H9 (cell line): ENCODE measurements around the gene DNAAF5. TPM values are rescaled to one million over a fixed set of nuclear protein-coding genes. Genes with fewer than 3 reads are reported as not detected.

ENCODE experiments used
- DNase-seq: peaks from one replicate; pipeline ENCODE4 v3.0.0-alpha.2; 2017
- H2AFZ ChIP-seq: one replicate; pipeline ENCODE4 v1.6.1; 2013; ENCODE audit warnings: mild to moderate bottlenecking, low read length, control low read depth, moderate library complexity
- H2AK5ac ChIP-seq: 2 replicates; pipeline ENCODE4 v1.6.1; 2013; ENCODE audit warnings: low read length, control low read depth, mixed read lengths; ENCODE audit not compliant: insufficient read length
- H2BK120ac ChIP-seq: one replicate; pipeline ENCODE4 v1.6.1; 2013; ENCODE audit warnings: low read depth, mild to moderate bottlenecking, low read length, control low read depth, inconsistent platforms; ENCODE audit not compliant: poor library complexity, severe bottlenecking
- H2BK12ac ChIP-seq: 2 replicates; pipeline ENCODE4 v1.6.1; 2013; ENCODE audit warnings: low read length, control low read depth, mixed read lengths, low read depth; ENCODE audit not compliant: insufficient read length
- H2BK15ac ChIP-seq: 2 replicates; pipeline ENCODE4 v1.6.1; 2013; ENCODE audit warnings: low read depth, low read length, control low read depth
- H2BK20ac ChIP-seq: one replicate; pipeline ENCODE4 v1.6.1; 2013; ENCODE audit warnings: low read depth, mild to moderate bottlenecking, low read length, control low read depth, inconsistent platforms; ENCODE audit not compliant: poor library complexity, severe bottlenecking
- H2BK5ac ChIP-seq: 2 replicates; pipeline ENCODE4 v1.6.1; 2013; ENCODE audit warnings: low read length, control low read depth, mixed read lengths; ENCODE audit not compliant: insufficient read length
- H3K14ac ChIP-seq: 2 replicates; pipeline ENCODE4 v1.6.1; 2013; ENCODE audit warnings: low read length, control low read depth; ENCODE audit not compliant: insufficient read depth
- H3K18ac ChIP-seq: 2 replicates; pipeline ENCODE4 v1.6.1; 2013; ENCODE audit warnings: low read depth, mild to moderate bottlenecking, mixed read lengths, low read length, control low read depth; ENCODE audit not compliant: insufficient read length
- H3K23ac ChIP-seq: 2 replicates; pipeline ENCODE4 v1.6.1; 2013; ENCODE audit warnings: low read length, control low read depth, mixed read lengths, low read depth; ENCODE audit not compliant: insufficient read length
- H3K23me2 ChIP-seq: 2 replicates; pipeline ENCODE4 v1.6.1; 2013; ENCODE audit warnings: low read depth, mild to moderate bottlenecking, mixed read lengths, low read length, control low read depth; ENCODE audit not compliant: insufficient read length, poor library complexity, severe bottlenecking
- H3K27ac ChIP-seq: 2 replicates; pipeline ENCODE4 v1.5.1; 2013; ENCODE audit warnings: low read length, control low read depth, mixed read lengths, low read depth; ENCODE audit not compliant: insufficient read length
- H3K27me3 ChIP-seq: 2 replicates; pipeline ENCODE4 v1.6.1; 2013; ENCODE audit warnings: low read length, control low read depth, inconsistent platforms; ENCODE audit not compliant: insufficient read depth
- H3K4ac ChIP-seq: 2 replicates; pipeline ENCODE4 v1.6.1; 2013; ENCODE audit warnings: low read depth, mild to moderate bottlenecking, control low read depth, inconsistent platforms, low read length, moderate library complexity
- H3K4me1 ChIP-seq: 2 replicates; pipeline ENCODE4 v1.6.1; 2013; ENCODE audit warnings: low read length, control low read depth, inconsistent platforms; ENCODE audit not compliant: insufficient read depth
- H3K4me2 ChIP-seq: 2 replicates; pipeline ENCODE4 v1.6.1; 2013; ENCODE audit warnings: low read length, control low read depth, mixed read lengths; ENCODE audit not compliant: insufficient read length, insufficient read depth
- H3K56ac ChIP-seq: 2 replicates; pipeline ENCODE4 v1.6.1; 2013; ENCODE audit warnings: low read depth, mild to moderate bottlenecking, mixed read lengths, low read length, control low read depth; ENCODE audit not compliant: insufficient read length
- H3K79me1 ChIP-seq: 2 replicates; pipeline ENCODE4 v1.6.1; 2013; ENCODE audit warnings: low read depth, mild to moderate bottlenecking, moderate library complexity, low read length, control low read depth, inconsistent platforms; ENCODE audit not compliant: insufficient read depth, poor library complexity, severe bottlenecking
- H3K79me2 ChIP-seq: 2 replicates; pipeline ENCODE4 v1.6.1; 2013; ENCODE audit warnings: low read length, control low read depth, inconsistent platforms; ENCODE audit not compliant: insufficient read depth
- H3K9ac ChIP-seq: 2 replicates; pipeline ENCODE4 v1.6.1; 2013; ENCODE audit warnings: low read length, control low read depth, mixed read lengths; ENCODE audit not compliant: insufficient read length; ENCODE audit errors: extremely low read depth
- H3K9me3 ChIP-seq: one replicate; pipeline ENCODE4 v1.6.1; 2013; ENCODE audit warnings: low read depth, low read length, inconsistent platforms; ENCODE audit not compliant: control insufficient read depth
- H3T11ph ChIP-seq: one replicate; pipeline ENCODE4 v1.6.1; 2013; ENCODE audit warnings: mild to moderate bottlenecking, low read length, control low read depth, inconsistent platforms
- H4K20me1 ChIP-seq: one replicate; pipeline ENCODE4 v1.6.1; 2013; ENCODE audit not compliant: control insufficient read depth, insufficient read length, insufficient read depth
- H4K5ac ChIP-seq: 2 replicates; pipeline ENCODE4 v1.6.1; 2013; ENCODE audit warnings: low read depth, mild to moderate bottlenecking, mixed read lengths, low read length, control low read depth; ENCODE audit not compliant: insufficient read length
- H4K8ac ChIP-seq: replicated peaks from 2 replicates; pipeline ENCODE4 v1.6.1; 2013; ENCODE audit warnings: low read length, control low read depth, mixed read lengths, low read depth; ENCODE audit not compliant: insufficient read length
- H4K91ac ChIP-seq: 2 replicates; pipeline ENCODE4 v1.6.1; 2013; ENCODE audit warnings: low read depth, mild to moderate bottlenecking, moderate library complexity, mixed read lengths, low read length, control low read depth; ENCODE audit not compliant: insufficient read length
- H3K27ac Mint-ChIP-seq, 3 experiments: 2 replicates in 2 of 3; 3 replicates in 1 of 3; pipeline ENCODE4 v1.8.0; 2020 to 2021; ENCODE audit warnings: mixed read lengths in 3 of 3, mild to moderate bottlenecking in 1 of 3, moderate library complexity in 1 of 3
- H3K27me3 Mint-ChIP-seq: 2 replicates; pipeline ENCODE4 v1.8.0; 2021; ENCODE audit warnings: low read depth, mild to moderate bottlenecking, moderate library complexity, mixed read lengths
- H3K36me3 Mint-ChIP-seq, 3 experiments: 2 replicates in 2 of 3; 3 replicates in 1 of 3; pipeline ENCODE4 v1.8.0; 2020 to 2021; ENCODE audit warnings: low read depth in 3 of 3, mixed read lengths in 3 of 3; ENCODE audit not compliant: insufficient read depth in 1 of 3
- H3K4me1 Mint-ChIP-seq, 2 experiments: 2 replicates each; pipeline ENCODE4 v1.8.0; 2020; ENCODE audit warnings: mixed read lengths in 2 of 2
- H3K4me3 Mint-ChIP-seq, 2 experiments: 2 replicates in 1 of 2; 3 replicates in 1 of 2; pipeline ENCODE4 v1.8.0; 2020 to 2021; ENCODE audit warnings: mild to moderate bottlenecking in 2 of 2, mixed read lengths in 2 of 2, moderate library complexity in 1 of 2
- H3K9me3 Mint-ChIP-seq, 2 experiments: 2 replicates in 1 of 2; 3 replicates in 1 of 2; pipeline ENCODE4 v1.8.0; 2020; ENCODE audit warnings: mild to moderate bottlenecking in 2 of 2, mixed read lengths in 2 of 2, moderate library complexity in 1 of 2
- CTCF ChIP-seq: fragments of 200-600 bp; sonication (generic); conservative IDR thresholded peaks from 3 replicates; pipeline ENCODE4 v1.8.0; 2021; ENCODE audit warnings: antibody characterized with exemption, mild to moderate bottlenecking
- whole genome bisulfite sequencing: extraction: QIAGEN DNeasy Blood & Tissue Kit; methylation state at CpG from one replicate; pipeline ENCODE4 v1.1.7; 2013; ENCODE audit warnings: missing lambda C conversion rate, low lambda C conversion rate, mixed read lengths; ENCODE audit not compliant: insufficient read length; ENCODE audit errors: extremely low coverage; 5-methylcytosine and 5-hydroxymethylcytosine counted together
- total RNA-seq: library from RNA; stranded (reverse); gene quantifications from 2 replicates; pipeline ENCODE4 v1.2.1, GENCODE V29; 2021

Gene DNAAF5
- total RNA-seq, 1 experiment from 2014 or later = 43.5 TPM

GRCh38 chr7:787332-788240 is 61.1 kb downstream of the DNAAF5 start:
- no peaks in the 10 kb centered on the region for H3K79me1 ChIP-seq
- no peak overlapping the region for H3K23ac ChIP-seq
- WGBS = no CpG with 5 or more reads among the region's 27 CpGs
- H3K4ac ChIP-seq = no peak overlapping the region
- no peak overlapping the region for H2AK5ac ChIP-seq
- no peaks in the 10 kb centered on the region for H3K23me2 ChIP-seq
- H3T11ph ChIP-seq = no peak overlapping the region
- no peak overlapping the region for H2BK5ac ChIP-seq
- DNase-seq = no peak
- H2BK20ac ChIP-seq = no peak overlapping the region
- H4K20me1 ChIP-seq = no peaks in the 10 kb centered on the region
- no peaks in the 10 kb centered on the region for H3K9me3 ChIP-seq
- no peak overlapping the region for H3K27ac ChIP-seq
- no peak overlapping the region for H2BK120ac ChIP-seq
- H3K79me2 ChIP-seq = no peaks in the 10 kb centered on the region
- no peak overlapping the region for H4K8ac ChIP-seq
- H4K5ac ChIP-seq = no peak overlapping the region
- no peaks in the 10 kb centered on the region for H3K4me1 ChIP-seq
- Mint-ChIP-seq H3K27me3 (no peaks in the 10 kb centered on the region; the same call in 1 of the 2 replicates), H3K9me3 (no peaks in the 10 kb centered on the region), H3K27ac (no peak overlapping the region), H3K4me3 (no peak overlapping the region), H3K36me3 (peaks cover 32 to 53% (median 50%) of the 10 kb centered on the region in 3 experiments), H3K4me1 (no peaks in the 10 kb centered on the region)
- H3K56ac ChIP-seq = no peak overlapping the region
- H2BK15ac ChIP-seq = no peak overlapping the region
- H3K27me3 ChIP-seq = no peaks in the 10 kb centered on the region
- peak; percentile 35; the same call in 2 of the 3 replicates for TF ChIP-seq CTCF
- no peak overlapping the region for H3K18ac ChIP-seq
- no peak overlapping the region for H2BK12ac ChIP-seq
- no peak overlapping the region for H3K14ac ChIP-seq
- H3K4me2 ChIP-seq = no peak overlapping the region
- no peak overlapping the region for H3K9ac ChIP-seq
- no peak overlapping the region for H4K91ac ChIP-seq
- no peak overlapping the region for H2AFZ ChIP-seq
